ENCODE data around the gene ICAM4. TPM values are rescaled to one million over a fixed set of nuclear protein-coding genes. Genes with fewer than 3 reads are reported as not detected.
"Not testable (repeated sequence)": the region's sequence is repeated elsewhere in the genome, so short reads cannot be mapped to it uniquely, and the experiment has no call there.

The ICAM4 gene
- total RNA-seq, 3 donors from 2014 or later: 0.24 to 0.32 TPM; not detected in 1

DNA sequence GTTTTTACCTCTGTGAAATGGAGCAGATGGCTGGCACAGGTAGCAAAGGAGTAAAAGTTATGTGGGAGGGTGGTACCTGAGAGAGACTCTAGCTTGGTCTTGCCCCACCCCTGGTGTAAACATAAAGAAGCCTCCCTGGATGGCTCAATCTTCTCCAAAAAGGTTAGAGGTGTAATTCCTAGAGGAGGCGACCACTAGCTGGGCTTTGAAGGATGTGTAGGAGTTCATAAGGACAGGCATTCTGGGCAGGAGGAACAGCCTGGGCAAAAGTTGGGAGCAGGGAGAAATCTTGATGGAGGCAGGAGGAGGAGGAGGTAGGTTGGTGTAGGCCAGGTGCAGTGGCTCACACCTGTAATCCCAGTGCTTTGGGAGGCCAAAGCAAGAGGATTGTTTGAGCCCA is 7.8 kb upstream of the ICAM4 start:
- Histone ChIP-seq H3K4me1 (ENCODE audit: low read depth) (peaks cover 5% of the 10 kb centered on the region), H3K4me3 (no peak overlapping the region), H3K9me3 (no peaks in the 10 kb centered on the region), H3K36me3 (ENCODE audit: low read depth) (no peaks in the 10 kb centered on the region)
- ATAC-seq: no peak
- TF ChIP-seq CTCF (IDR thresholded peaks at IDR 0.05): no peak
- intact Hi-C loops (cut with DNase I, micrococcal nuclease): no loop called here
- no peak for DNase-seq

GRCh38 chr19:10279737-10280442 is 6.9 kb upstream of the ICAM4 start:
- DNase-seq (no peak), ATAC-seq (no peak)
- no peak overlapping the region for H3K4me3 ChIP-seq
- no peaks in the 10 kb centered on the region for H3K36me3 ChIP-seq (ENCODE audit: low read depth)
- intact Hi-C loops (cut with DNase I, micrococcal nuclease): no loop called here
- peaks cover 4% of the 10 kb centered on the region for H3K4me1 ChIP-seq (ENCODE audit: low read depth)
- no peaks in the 10 kb centered on the region for H3K9me3 ChIP-seq
- TF ChIP-seq CTCF (IDR thresholded peaks at IDR 0.05): no peak

DNA sequence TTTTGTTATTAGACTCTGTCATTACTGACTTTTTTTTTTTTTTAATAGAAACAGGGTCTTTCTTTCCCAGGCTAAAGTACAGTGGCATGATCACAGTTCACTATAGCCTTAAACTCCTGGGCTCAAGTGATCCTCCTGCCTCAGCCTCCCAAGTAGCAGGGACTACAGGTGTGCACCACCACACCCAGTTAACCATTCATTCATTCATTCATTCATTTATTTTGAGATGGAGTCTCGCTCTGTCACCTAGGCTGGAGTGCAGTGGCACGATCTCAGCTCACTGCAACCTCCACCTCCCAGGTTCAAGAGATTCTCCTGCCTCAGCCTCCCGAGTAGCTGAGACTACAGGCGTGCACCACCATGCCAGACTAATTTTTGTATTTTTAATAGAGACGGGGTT is 4.7 kb upstream of the ICAM4 start:
- intact Hi-C loops (cut with DNase I, micrococcal nuclease); ATAC-seq; H3K36me3 ChIP-seq (ENCODE audit: low read depth); H3K4me1 ChIP-seq (ENCODE audit: low read depth); H3K9me3 ChIP-seq; H3K4me3 ChIP-seq; DNase-seq: not testable (repeated sequence)

- DNase-seq: no peak
- no peak for TF ChIP-seq CTCF (IDR thresholded peaks at IDR 0.05)
- Histone ChIP-seq H3K36me3 (ENCODE audit: low read depth) (no peaks in the 10 kb centered on the region), H3K4me3 (no peak overlapping the region), H3K9me3 (no peaks in the 10 kb centered on the region), H3K4me1 (ENCODE audit: low read depth) (peaks cover 9% of the 10 kb centered on the region)
- ATAC-seq: no peak
- intact Hi-C loops (cut with DNase I, micrococcal nuclease): no loop called here
Measured at GRCh38 chr19:10283301-10284064, 3.3 kb upstream of the ICAM4 start.

DNA sequence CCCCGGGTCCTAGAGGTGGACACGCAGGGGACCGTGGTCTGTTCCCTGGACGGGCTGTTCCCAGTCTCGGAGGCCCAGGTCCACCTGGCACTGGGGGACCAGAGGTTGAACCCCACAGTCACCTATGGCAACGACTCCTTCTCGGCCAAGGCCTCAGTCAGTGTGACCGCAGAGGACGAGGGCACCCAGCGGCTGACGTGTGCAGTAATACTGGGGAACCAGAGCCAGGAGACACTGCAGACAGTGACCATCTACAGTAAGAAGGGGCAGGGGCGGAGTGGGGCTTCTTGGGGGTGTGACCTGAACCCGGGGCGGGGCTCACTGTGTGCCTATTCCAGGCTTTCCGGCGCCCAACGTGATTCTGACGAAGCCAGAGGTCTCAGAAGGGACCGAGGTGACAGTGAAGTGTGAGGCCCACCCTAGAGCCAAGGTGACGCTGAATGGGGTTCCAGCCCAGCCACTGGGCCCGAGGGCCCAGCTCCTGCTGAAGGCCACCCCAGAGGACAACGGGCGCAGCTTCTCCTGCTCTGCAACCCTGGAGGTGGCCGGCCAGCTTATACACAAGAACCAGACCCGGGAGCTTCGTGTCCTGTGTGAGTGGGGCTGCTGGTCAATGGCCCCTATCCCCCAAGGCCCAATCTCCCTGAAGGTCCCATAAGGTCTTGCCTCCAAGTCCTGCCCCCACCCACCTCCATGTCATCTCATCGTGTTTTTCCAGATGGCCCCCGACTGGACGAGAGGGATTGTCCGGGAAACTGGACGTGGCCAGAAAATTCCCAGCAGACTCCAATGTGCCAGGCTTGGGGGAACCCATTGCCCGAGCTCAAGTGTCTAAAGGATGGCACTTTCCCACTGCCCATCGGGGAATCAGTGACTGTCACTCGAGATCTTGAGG is 2.4 kb upstream of the ICAM4 start:
- intact Hi-C loops (cut with DNase I, micrococcal nuclease): no loop called here
- no peaks in the 10 kb centered on the region for H3K36me3 ChIP-seq (ENCODE audit: low read depth)
- ATAC-seq: no peak

More for the DNA sequence above, 2.4 kb upstream of the ICAM4 start:
- DNase-seq: no peak
- Histone ChIP-seq H3K9me3 (no peaks in the 10 kb centered on the region), H3K4me3 (no peak overlapping the region), H3K4me1 (ENCODE audit: low read depth) (peaks cover 17% of the 10 kb centered on the region)
- no peak for TF ChIP-seq CTCF (IDR thresholded peaks at IDR 0.05)
